Neural crest cell (in vitro differentiated cells): ENCODE results near the gene PRR15. TPM values are rescaled to one million over a fixed set of nuclear protein-coding genes. Genes with fewer than 3 reads are reported as not detected.

Experiments
- DNase-seq: peaks from one replicate; pipeline ENCODE4 v3.0.0; 2021; ENCODE audit warnings: low read depth, mixed read lengths, low spot score
- H3K27ac Mint-ChIP-seq: one replicate; pipeline ENCODE4 v1.8.0; 2021; ENCODE audit warnings: mild to moderate bottlenecking, mixed read lengths; ENCODE audit not compliant: unreplicated experiment
- H3K27me3 Mint-ChIP-seq: 2 replicates; pipeline ENCODE4 v1.8.0; 2021; ENCODE audit warnings: low read depth, mild to moderate bottlenecking, mixed read lengths
- H3K36me3 Mint-ChIP-seq: 2 replicates; pipeline ENCODE4 v1.8.0; 2021; ENCODE audit warnings: low read depth, mild to moderate bottlenecking, mixed read lengths
- H3K4me1 Mint-ChIP-seq: 2 replicates; pipeline ENCODE4 v1.8.0; 2021; ENCODE audit warnings: mixed read lengths
- H3K4me3 Mint-ChIP-seq: one replicate; pipeline ENCODE4 v1.8.0; 2021; ENCODE audit warnings: mild to moderate bottlenecking, mixed read lengths
- H3K9me3 Mint-ChIP-seq: 2 replicates; pipeline ENCODE4 v1.8.0; 2021; ENCODE audit warnings: mixed read lengths
- total RNA-seq: library from RNA; stranded (reverse); gene quantifications from 2 replicates; pipeline ENCODE4 v1.2.1, GENCODE V29; 2021
- TF ChIP-seq, protein P1 (sequence below): fragments of 200-600 bp; sonication (generic); conservative IDR thresholded peaks from 2 replicates; pipeline ENCODE4 v1.5.0; 2021; ENCODE audit warnings: antibody characterized with exemption, mild to moderate bottlenecking

The PRR15 gene
- total RNA-seq, 1 donor from 2014 or later = not detected

DNA sequence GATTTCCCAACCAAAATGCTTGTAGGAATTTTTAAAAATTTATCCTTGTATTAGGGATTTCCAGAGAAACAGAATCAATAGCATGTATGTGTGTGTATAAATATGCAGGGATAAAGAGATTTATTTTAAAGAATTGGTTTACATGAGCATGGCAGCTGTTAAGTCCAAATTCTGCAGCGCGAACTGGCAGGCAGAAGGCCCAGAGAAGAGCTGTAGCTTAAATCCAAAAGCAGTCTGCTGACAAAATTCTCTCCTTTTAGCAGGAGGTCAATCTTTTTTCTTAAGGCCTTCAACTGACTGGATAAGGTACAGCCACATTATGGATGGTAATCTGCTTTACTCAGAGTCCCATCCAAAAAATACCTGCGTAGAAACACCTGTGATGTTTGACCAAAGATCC, 42.0 kb downstream of the PRR15 start:
- H3K9me3 Mint-ChIP-seq = no peaks in the 10 kb centered on the region
- TF ChIP-seq, protein P1, sequence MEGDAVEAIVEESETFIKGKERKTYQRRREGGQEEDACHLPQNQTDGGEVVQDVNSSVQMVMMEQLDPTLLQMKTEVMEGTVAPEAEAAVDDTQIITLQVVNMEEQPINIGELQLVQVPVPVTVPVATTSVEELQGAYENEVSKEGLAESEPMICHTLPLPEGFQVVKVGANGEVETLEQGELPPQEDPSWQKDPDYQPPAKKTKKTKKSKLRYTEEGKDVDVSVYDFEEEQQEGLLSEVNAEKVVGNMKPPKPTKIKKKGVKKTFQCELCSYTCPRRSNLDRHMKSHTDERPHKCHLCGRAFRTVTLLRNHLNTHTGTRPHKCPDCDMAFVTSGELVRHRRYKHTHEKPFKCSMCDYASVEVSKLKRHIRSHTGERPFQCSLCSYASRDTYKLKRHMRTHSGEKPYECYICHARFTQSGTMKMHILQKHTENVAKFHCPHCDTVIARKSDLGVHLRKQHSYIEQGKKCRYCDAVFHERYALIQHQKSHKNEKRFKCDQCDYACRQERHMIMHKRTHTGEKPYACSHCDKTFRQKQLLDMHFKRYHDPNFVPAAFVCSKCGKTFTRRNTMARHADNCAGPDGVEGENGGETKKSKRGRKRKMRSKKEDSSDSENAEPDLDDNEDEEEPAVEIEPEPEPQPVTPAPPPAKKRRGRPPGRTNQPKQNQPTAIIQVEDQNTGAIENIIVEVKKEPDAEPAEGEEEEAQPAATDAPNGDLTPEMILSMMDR = no peak
- H3K4me1 Mint-ChIP-seq = no peaks in the 10 kb centered on the region
- no peaks in the 10 kb centered on the region for H3K27me3 Mint-ChIP-seq
- DNase-seq = no peak
- H3K4me3 Mint-ChIP-seq = no peak overlapping the region
- H3K36me3 Mint-ChIP-seq = no peaks in the 10 kb centered on the region
- no peak overlapping the region for H3K27ac Mint-ChIP-seq

DNA sequence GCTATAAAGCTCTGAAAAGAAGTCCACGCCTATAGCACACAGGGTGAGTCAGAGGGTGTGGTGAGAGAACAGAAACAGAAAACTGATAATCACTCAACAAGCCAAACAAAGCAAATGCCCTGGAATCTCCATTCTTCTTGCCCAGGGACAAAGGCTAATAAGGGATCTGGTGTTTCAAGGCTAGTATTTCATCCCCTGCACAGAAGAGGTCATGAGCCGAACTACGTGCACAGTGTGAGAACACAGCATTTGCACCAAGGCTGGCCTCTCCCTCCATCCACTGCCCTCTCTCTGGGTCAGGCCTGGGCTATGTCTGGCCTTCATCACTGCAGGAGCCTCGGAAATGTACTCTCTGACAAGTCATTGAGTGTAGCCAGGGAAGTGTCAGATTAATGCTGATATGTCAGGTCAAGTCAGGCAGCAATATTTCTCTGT, 42.7 kb downstream of the PRR15 start:
- Mint-ChIP-seq H3K9me3 (no peaks in the 10 kb centered on the region), H3K4me3 (no peak overlapping the region), H3K27ac (no peak overlapping the region), H3K27me3 (no peaks in the 10 kb centered on the region), H3K4me1 (no peaks in the 10 kb centered on the region), H3K36me3 (no peaks in the 10 kb centered on the region)
- TF ChIP-seq, protein P1 = no peak
- DNase-seq = no peak

DNA sequence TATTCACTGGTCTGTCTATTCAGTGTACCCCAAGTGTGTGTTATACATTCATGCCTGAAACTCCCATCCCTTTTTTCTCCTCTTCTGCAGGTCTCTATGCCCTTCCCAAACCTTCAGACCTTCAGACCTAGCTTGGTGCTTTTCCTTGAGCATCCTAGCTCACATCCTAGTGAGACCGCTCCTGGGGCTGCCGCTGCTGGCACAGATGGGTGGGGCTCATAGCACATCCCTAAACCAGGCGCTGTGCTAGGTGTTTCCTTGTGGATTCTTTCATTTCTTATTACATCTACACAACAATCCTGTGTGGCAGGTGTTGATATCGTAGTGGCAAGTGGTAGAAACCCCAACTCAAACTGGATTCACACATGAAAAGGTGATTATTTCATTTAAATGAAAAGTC, 43.2 kb downstream of the PRR15 start:
- Mint-ChIP-seq H3K36me3 (no peaks in the 10 kb centered on the region), H3K27me3 (no peaks in the 10 kb centered on the region), H3K9me3 (no peaks in the 10 kb centered on the region), H3K4me1 (no peaks in the 10 kb centered on the region), H3K27ac (no peak overlapping the region), H3K4me3 (no peak overlapping the region)
- TF ChIP-seq, protein P1 = no peak
- DNase-seq = no peak

DNA sequence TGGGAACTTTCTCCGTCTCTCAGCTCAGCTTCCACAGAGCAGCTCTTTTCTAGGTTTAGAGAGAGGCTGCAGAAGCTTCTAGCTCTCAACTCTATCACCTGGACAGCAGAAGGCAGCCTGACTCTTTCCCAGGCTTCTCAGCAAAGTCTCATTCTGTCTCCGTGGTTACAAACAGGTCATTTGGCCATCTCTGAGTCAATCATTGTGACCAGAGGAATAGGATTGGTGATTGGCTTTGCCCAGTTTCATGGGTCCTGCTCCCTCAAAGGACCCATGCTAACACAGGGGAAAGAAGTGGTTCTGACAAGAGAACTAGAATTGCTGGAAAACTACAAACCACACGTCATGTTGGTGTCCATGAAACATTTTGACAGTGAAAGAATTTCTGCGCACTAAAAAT, 43.6 kb downstream of the PRR15 start:
- H3K27me3 Mint-ChIP-seq = no peaks in the 10 kb centered on the region
- no peaks in the 10 kb centered on the region for H3K9me3 Mint-ChIP-seq
- no peak overlapping the region for H3K27ac Mint-ChIP-seq
- TF ChIP-seq, protein P1 = no peak
- no peaks in the 10 kb centered on the region for H3K36me3 Mint-ChIP-seq
- no peaks in the 10 kb centered on the region for H3K4me1 Mint-ChIP-seq
- no peak for DNase-seq
- no peak overlapping the region for H3K4me3 Mint-ChIP-seq

DNA sequence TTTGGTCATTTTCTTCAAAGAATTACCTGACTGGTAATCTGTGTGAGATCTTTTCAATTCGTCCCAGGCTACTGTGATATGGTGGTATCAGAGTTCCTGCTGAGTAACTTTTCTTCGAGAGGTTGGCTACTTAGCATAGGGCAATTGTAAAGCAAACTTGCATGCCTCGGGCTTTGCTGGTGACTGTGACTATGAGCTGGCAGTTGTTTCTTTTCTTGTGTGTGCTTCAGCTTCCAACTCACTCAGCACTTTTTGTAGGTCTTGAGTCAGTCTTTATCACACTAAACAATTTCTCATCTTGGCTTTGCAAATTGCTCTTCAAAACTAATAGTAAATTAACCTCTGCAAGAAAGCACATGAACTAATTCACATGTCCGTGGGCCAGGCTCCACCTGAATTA, 44.3 kb downstream of the PRR15 start:
- DNase-seq = no peak
- Mint-ChIP-seq H3K4me3 (no peak overlapping the region), H3K27ac (no peak overlapping the region), H3K36me3 (no peaks in the 10 kb centered on the region), H3K9me3 (peaks cover 4% of the 10 kb centered on the region), H3K27me3 (no peaks in the 10 kb centered on the region), H3K4me1 (no peaks in the 10 kb centered on the region)
- TF ChIP-seq, protein P1 = no peak
